ENCODE results near the gene CCNY. TPM values are rescaled to one million over a fixed set of nuclear protein-coding genes. Genes with fewer than 3 reads are reported as not detected.

CCNY gene
- total and polyA plus RNA-seq, 2 donors (not counting 1 experiment from before 2014, with no cell fraction given), result 34.1 to 64.9 TPM

GRCh38 chr10:35388197-35388596, 51.9 kb downstream of the CCNY start:
- Mint-ChIP-seq H3K9me3 (ENCODE audit: insufficient read depth) (peaks cover 17% of the 10 kb centered on the region), H3K27me3 (no peaks in the 10 kb centered on the region), H3K4me1 (peaks cover 61% of the 10 kb centered on the region), H3K4me3 (no peak overlapping the region), H3K27ac (no peak overlapping the region)
- ATAC-seq (ENCODE audit: low read depth), result no peak
- Histone ChIP-seq H3K9ac (ENCODE audit: low read length) (no peak overlapping the region), H3K9me3 (ENCODE audit: control extremely low read depth in 1 of 3, control insufficient read depth in 2 of 3, insufficient read depth in 1 of 3, low read length in 2 of 3) (peaks cover 6 to 26% (median 21%) of the 10 kb centered on the region in 3 donors), H3K4me1 (ENCODE audit: control insufficient read depth in 2 of 2, insufficient read depth in 2 of 2, low read length in 2 of 2) (peaks cover 10 to 12% of the 10 kb centered on the region in 2 donors), H3K4me2 (replicated peaks; ENCODE audit: low read depth, low read length, poor library complexity, severe bottlenecking) (no peak overlapping the region), H3K27ac (ENCODE audit: low read length in 2 of 2) (no peak overlapping the region), H2AFZ (ENCODE audit: insufficient read depth, low read depth, low read length, poor library complexity, severe bottlenecking) (no peak overlapping the region), H3K36me3 (replicated peaks in 1 of 2; ENCODE audit: control extremely low read depth in 1 of 2, control insufficient read depth in 1 of 2, extremely low read depth in 1 of 2, insufficient read depth in 2 of 2, low read length in 1 of 2) (no peaks in the 10 kb centered on the region), H3K4me3 (ENCODE audit: control extremely low read depth in 1 of 5, extremely low read depth in 1 of 5, insufficient read depth in 1 of 5, low read depth in 2 of 5, low read length in 4 of 5) (no peak overlapping the region), H3K27me3 (replicated peaks in 1 of 4; ENCODE audit: control extremely low read depth in 1 of 4, control insufficient read depth in 3 of 4, insufficient read depth in 4 of 4, low read length in 3 of 4) (no peaks in the 10 kb centered on the region), H3K79me2 (ENCODE audit: control insufficient read depth, insufficient read depth, low read length) (peaks cover 99% of the 10 kb centered on the region), H4K20me1 (ENCODE audit: control insufficient read depth, insufficient read depth, low read length, poor library complexity, severe bottlenecking) (peaks cover 70% of the 10 kb centered on the region)
- DNase-seq, result no peak
- intact Hi-C loops (cut with micrococcal nuclease), result no loop called here
- ChIA-PET CTCF (no interaction called here), POLR2A (no interaction called here)
- TF ChIP-seq EZH2 (IDR thresholded peaks at IDR 0.05; ENCODE audit: borderline replicate concordance, insufficient read depth, low read depth, low read length, poor library complexity, severe bottlenecking) (no peak), CTCF (IDR thresholded peaks at IDR 0.05) (no peak)

GRCh38 chr10:35388682-35389081, 52.4 kb downstream of the CCNY start:
- DNase-seq (no peak), ATAC-seq (ENCODE audit: low read depth) (no peak)
- CTCF ChIA-PET, result no interaction called here
- Mint-ChIP-seq H3K9me3 (ENCODE audit: insufficient read depth) (peaks cover 17% of the 10 kb centered on the region), H3K27me3 (no peaks in the 10 kb centered on the region), H3K27ac (no peak overlapping the region), H3K4me3 (no peak overlapping the region), H3K4me1 (peaks cover 66% of the 10 kb centered on the region)
- Histone ChIP-seq H3K27ac (ENCODE audit: low read length in 2 of 2) (no peak overlapping the region), H3K36me3 (replicated peaks in 1 of 2; ENCODE audit: control extremely low read depth in 1 of 2, control insufficient read depth in 1 of 2, extremely low read depth in 1 of 2, insufficient read depth in 2 of 2, low read length in 1 of 2) (no peaks in the 10 kb centered on the region), H3K79me2 (ENCODE audit: control insufficient read depth, insufficient read depth, low read length) (peaks cover 99% of the 10 kb centered on the region), H3K4me3 (ENCODE audit: control extremely low read depth in 1 of 5, extremely low read depth in 1 of 5, insufficient read depth in 1 of 5, low read depth in 2 of 5, low read length in 4 of 5) (no peak overlapping the region), H3K9me3 (ENCODE audit: control extremely low read depth in 1 of 3, control insufficient read depth in 2 of 3, insufficient read depth in 1 of 3, low read length in 2 of 3) (peaks cover 6 to 26% (median 21%) of the 10 kb centered on the region in 3 donors), H2AFZ (ENCODE audit: insufficient read depth, low read depth, low read length, poor library complexity, severe bottlenecking) (no peak overlapping the region), H3K27me3 (replicated peaks in 1 of 4; ENCODE audit: control extremely low read depth in 1 of 4, control insufficient read depth in 3 of 4, insufficient read depth in 4 of 4, low read length in 3 of 4) (no peaks in the 10 kb centered on the region), H3K4me1 (ENCODE audit: control insufficient read depth in 2 of 2, insufficient read depth in 2 of 2, low read length in 2 of 2) (peaks cover 10 to 12% of the 10 kb centered on the region in 2 donors), H3K4me2 (replicated peaks; ENCODE audit: low read depth, low read length, poor library complexity, severe bottlenecking) (no peak overlapping the region), H3K9ac (ENCODE audit: low read length) (no peak overlapping the region), H4K20me1 (ENCODE audit: control insufficient read depth, insufficient read depth, low read length, poor library complexity, severe bottlenecking) (peaks cover 75% of the 10 kb centered on the region)
- 100% methylated on average over 1 of the region's 1 CpG for WGBS (ENCODE audit: insufficient coverage)
- intact Hi-C loops (cut with micrococcal nuclease), result no loop called here
- POLR2A ChIA-PET, result no interaction called here
- TF ChIP-seq EZH2 (IDR thresholded peaks at IDR 0.05; ENCODE audit: borderline replicate concordance, insufficient read depth, low read depth, low read length, poor library complexity, severe bottlenecking), result no peak
- TF ChIP-seq CTCF (IDR thresholded peaks at IDR 0.05), result no peak
